Natural killer cell (primary cell): ENCODE measurements around the gene FBXL17. TPM values are rescaled to one million over a fixed set of nuclear protein-coding genes. Genes with fewer than 3 reads are reported as not detected.

ENCODE experiments used
- ATAC-seq, 3 donors: fragments of 150-1000 bp in 2 of 3; fragments of 200-7000 bp in 1 of 3; cut with Tn5 transposase; 1 replicate in 1 of 3; 2 replicates in 2 of 3; pipeline ENCODE4 v1.10.0; 2021; ENCODE audit warnings: mild to moderate bottlenecking in 2 of 3, moderate library complexity in 2 of 3
- DNase-seq, 2 donors: peaks; one replicate each; pipeline versions ENCODE4 v3.0.0 to v3.0.0-alpha.2; 2013 to 2021; ENCODE audit warnings: mixed read lengths in 1 of 2
- H3K27ac ChIP-seq: one replicate; pipeline ENCODE4 v1.5.1; 2013; ENCODE audit warnings: mild to moderate bottlenecking, low read length
- H3K27me3 ChIP-seq: one replicate; pipeline ENCODE4 v1.6.1; 2013; ENCODE audit warnings: low read length; ENCODE audit not compliant: control insufficient read depth, insufficient read depth
- H3K36me3 ChIP-seq: one replicate; pipeline ENCODE4 v1.6.1; 2013; ENCODE audit warnings: low read length; ENCODE audit not compliant: control insufficient read depth, insufficient read depth
- H3K4me1 ChIP-seq: one replicate; pipeline ENCODE4 v1.6.1; 2013; ENCODE audit warnings: low read length; ENCODE audit not compliant: control insufficient read depth, insufficient read depth
- H3K4me3 ChIP-seq: one replicate; pipeline ENCODE4 v1.5.1; 2013; ENCODE audit warnings: low read length
- H3K9me3 ChIP-seq: one replicate; pipeline ENCODE4 v1.6.1; 2013; ENCODE audit warnings: low read length; ENCODE audit not compliant: control insufficient read depth, insufficient read depth
- H3K27ac Mint-ChIP-seq, 2 donors: one replicate each; pipeline ENCODE4 v1.8.0; 2022; ENCODE audit warnings: mild to moderate bottlenecking in 2 of 2, mixed read lengths in 2 of 2, moderate library complexity in 1 of 2
- H3K27me3 Mint-ChIP-seq, 2 donors: one replicate each; pipeline ENCODE4 v1.8.0; 2022; ENCODE audit warnings: low read depth in 2 of 2, mixed read lengths in 2 of 2
- H3K36me3 Mint-ChIP-seq: one replicate; pipeline ENCODE4 v1.8.0; 2022; ENCODE audit warnings: mixed read lengths
- H3K4me1 Mint-ChIP-seq, 2 donors: one replicate each; pipeline ENCODE4 v1.8.0; 2022; ENCODE audit warnings: mixed read lengths in 2 of 2
- H3K4me3 Mint-ChIP-seq: one replicate; pipeline ENCODE4 v1.8.0; 2022; ENCODE audit warnings: mild to moderate bottlenecking, moderate library complexity, mixed read lengths
- H3K9me3 Mint-ChIP-seq, 2 donors: one replicate each; pipeline ENCODE4 v1.8.0; 2022; ENCODE audit warnings: mixed read lengths in 2 of 2
- WGBS: methylation state at CpG from one replicate; pipeline ENCODE4 v1.1.7; 2013; ENCODE audit warnings: missing lambda C conversion rate; ENCODE audit not compliant: insufficient coverage; 5-methylcytosine and 5-hydroxymethylcytosine counted together
- intact Hi-C: fragments of 100-400 bp; cut with micrococcal nuclease; formaldehyde crosslinking; loops from one replicate; pipeline ENCODE4 v1.14.2; 2022
- total RNA-seq, 4 donors: library from RNA; stranded (reverse); fragments of 120-200 nt in 1 of 4; gene quantifications; one replicate each; pipeline versions ENCODE4 v1.2.3 to v1.2.4, GENCODE V29; 2013 to 2022
- TF ChIP-seq, protein P1 (sequence below): fragments of 200-600 bp; IDR thresholded peaks from one replicate; pipeline ENCODE4 v1.8.0; 2022; ENCODE audit warnings: antibody characterized with exemption

FBXL17 gene
- total RNA-seq, 3 donors from 2014 or later (not counting 1 experiment from before 2014, with no cell fraction given), result 34.2 to 46.8 (median 34.9) TPM

DNA sequence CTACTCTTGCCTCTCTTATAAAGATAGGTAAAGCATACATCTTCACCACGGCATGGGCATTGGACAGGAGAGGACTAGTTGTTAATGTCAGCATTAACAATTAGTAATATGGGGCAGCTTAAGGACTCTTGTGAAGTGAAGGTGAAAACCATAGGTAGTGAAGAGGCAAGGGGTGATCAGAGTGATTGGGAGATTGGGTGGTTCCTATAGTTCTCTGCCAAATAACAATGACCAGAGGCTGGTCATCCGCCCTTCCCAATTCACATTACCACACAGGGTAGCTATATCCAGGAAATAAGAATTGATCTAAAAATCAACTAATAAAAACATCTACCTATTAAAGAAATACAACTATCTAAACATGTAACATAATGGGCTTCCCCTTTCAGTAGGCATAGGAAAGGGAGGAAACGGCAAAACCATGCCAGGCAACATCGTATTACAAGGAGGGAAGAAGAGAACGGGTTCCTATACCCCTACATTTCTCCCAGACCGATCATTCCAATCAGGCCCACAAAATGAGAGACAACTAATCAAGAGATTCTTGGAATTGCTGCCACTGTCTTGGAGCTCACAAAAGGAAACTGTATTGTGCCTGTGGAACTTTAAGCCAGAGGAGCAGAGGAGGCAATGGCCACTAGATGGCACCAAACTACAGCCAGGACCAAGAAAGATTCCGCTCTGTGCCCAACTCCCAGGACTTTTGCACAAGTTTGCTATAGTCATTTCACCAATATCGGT, 121.6 kb downstream of the FBXL17 start:
- Histone ChIP-seq H3K27ac (no peak overlapping the region), H3K4me3 (no peak overlapping the region), H3K36me3 (no peaks in the 10 kb centered on the region), H3K4me1 (no peaks in the 10 kb centered on the region), H3K9me3 (no peaks in the 10 kb centered on the region), H3K27me3 (no peaks in the 10 kb centered on the region)
- no peaks in the 10 kb centered on the region for H3K27me3 Mint-ChIP-seq
- WGBS, result 57% methylated on average over 7 of the region's 8 CpGs
- no peak overlapping the region for H3K4me3 Mint-ChIP-seq
- peak; percentile 39 to 84 for DNase-seq
- no peaks in the 10 kb centered on the region for H3K9me3 Mint-ChIP-seq
- ATAC-seq, result peak; percentile 83 to 93 (median 86)
- intact Hi-C loops, result loop anchor here (1.0 kb wide), 1 partner anchor 85 kb away; no protein-coding TSS in a partner anchor
- peaks cover 8 to 11% of the 10 kb centered on the region in 2 donors for H3K4me1 Mint-ChIP-seq
- H3K36me3 Mint-ChIP-seq, result no peaks in the 10 kb centered on the region
- TF ChIP-seq, protein P1, sequence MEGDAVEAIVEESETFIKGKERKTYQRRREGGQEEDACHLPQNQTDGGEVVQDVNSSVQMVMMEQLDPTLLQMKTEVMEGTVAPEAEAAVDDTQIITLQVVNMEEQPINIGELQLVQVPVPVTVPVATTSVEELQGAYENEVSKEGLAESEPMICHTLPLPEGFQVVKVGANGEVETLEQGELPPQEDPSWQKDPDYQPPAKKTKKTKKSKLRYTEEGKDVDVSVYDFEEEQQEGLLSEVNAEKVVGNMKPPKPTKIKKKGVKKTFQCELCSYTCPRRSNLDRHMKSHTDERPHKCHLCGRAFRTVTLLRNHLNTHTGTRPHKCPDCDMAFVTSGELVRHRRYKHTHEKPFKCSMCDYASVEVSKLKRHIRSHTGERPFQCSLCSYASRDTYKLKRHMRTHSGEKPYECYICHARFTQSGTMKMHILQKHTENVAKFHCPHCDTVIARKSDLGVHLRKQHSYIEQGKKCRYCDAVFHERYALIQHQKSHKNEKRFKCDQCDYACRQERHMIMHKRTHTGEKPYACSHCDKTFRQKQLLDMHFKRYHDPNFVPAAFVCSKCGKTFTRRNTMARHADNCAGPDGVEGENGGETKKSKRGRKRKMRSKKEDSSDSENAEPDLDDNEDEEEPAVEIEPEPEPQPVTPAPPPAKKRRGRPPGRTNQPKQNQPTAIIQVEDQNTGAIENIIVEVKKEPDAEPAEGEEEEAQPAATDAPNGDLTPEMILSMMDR, result peak; percentile 99
- no peak overlapping the region for H3K27ac Mint-ChIP-seq

DNA sequence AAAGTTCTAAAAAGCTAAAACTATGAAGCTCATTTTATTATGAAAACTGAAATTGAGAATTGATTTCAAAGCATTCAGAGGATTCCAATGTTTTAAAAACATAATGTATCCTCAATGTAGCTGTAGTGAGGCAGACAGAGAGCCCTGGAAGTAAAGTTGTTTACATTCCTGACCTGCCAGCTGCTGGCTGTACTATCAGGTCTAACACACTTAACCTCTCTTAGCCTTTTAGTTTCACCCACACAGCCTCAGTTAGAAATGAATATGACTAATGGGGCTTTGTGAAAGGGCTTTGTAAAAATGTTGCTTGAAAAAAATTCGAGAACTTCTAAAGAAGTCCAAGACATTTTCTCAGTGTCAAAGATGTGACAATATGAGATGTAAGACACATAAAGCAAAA, 122.6 kb downstream of the FBXL17 start:
- H3K4me3 Mint-ChIP-seq, result no peak overlapping the region
- TF ChIP-seq, protein P1, result no peak
- WGBS, result 82% methylated on average over 1 of the region's 1 CpG

DNA sequence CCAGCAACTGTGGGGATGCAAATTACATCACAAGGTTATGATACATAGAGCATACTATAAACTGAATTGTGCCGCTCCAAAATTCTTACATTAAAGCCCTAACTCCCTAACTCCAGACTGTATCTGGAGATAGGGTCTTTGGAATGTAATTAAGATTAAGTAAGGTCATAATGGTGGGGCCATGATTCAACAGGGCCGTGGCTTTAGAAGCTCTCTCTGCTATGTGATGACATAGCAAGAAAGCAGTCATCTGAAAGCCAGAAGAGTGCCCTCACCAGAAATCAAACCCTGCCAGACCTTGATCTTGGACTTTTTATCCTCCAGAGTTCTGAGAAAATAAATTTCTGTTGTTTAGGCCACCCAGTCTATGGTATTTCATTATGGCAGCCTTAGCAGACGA, 123.9 kb downstream of the FBXL17 start:
- no peaks in the 10 kb centered on the region for H3K36me3 ChIP-seq
- TF ChIP-seq, protein P1, result no peak
- H3K27me3 ChIP-seq, result no peaks in the 10 kb centered on the region
- no peak overlapping the region for H3K27ac ChIP-seq
- no peaks in the 10 kb centered on the region for H3K27me3 Mint-ChIP-seq
- H3K4me1 Mint-ChIP-seq, result peaks cover 8 to 15% of the 10 kb centered on the region in 2 donors
- H3K36me3 Mint-ChIP-seq, result no peaks in the 10 kb centered on the region
- ATAC-seq (no peak), DNase-seq (no peak)
- H3K4me3 ChIP-seq, result no peak overlapping the region
- intact Hi-C loops, result no loop called here
- H3K9me3 Mint-ChIP-seq, result no peaks in the 10 kb centered on the region
- H3K4me3 Mint-ChIP-seq, result no peak overlapping the region
- 100% methylated on average over 1 of the region's 3 CpGs for WGBS
- H3K27ac Mint-ChIP-seq, result no peak overlapping the region
- no peaks in the 10 kb centered on the region for H3K4me1 ChIP-seq
- no peaks in the 10 kb centered on the region for H3K9me3 ChIP-seq

More for the DNA sequence above, 122.6 kb downstream of the FBXL17 start:
- Histone ChIP-seq H3K36me3 (no peaks in the 10 kb centered on the region), H3K9me3 (no peaks in the 10 kb centered on the region), H3K27ac (no peak overlapping the region), H3K4me1 (no peaks in the 10 kb centered on the region), H3K27me3 (no peaks in the 10 kb centered on the region), H3K4me3 (no peak overlapping the region)
- no peaks in the 10 kb centered on the region for H3K9me3 Mint-ChIP-seq
- intact Hi-C loops, result no loop called here
- no peaks in the 10 kb centered on the region for H3K27me3 Mint-ChIP-seq
- H3K4me1 Mint-ChIP-seq, result peaks cover 8 to 13% of the 10 kb centered on the region in 2 donors
- no peak for DNase-seq
- no peaks in the 10 kb centered on the region for H3K36me3 Mint-ChIP-seq
- no peak for ATAC-seq
- no peak overlapping the region for H3K27ac Mint-ChIP-seq
